ENCODE data around the gene TPPP2.

TPPP2 gene

GRCh38 chr14:21059842-21060613 lies 30.0 kb downstream of the TPPP2 start:
- TF ChIP-seq CTCF (IDR thresholded peaks at IDR 0.05), result no peak

- no peak for TF ChIP-seq CTCF (IDR thresholded peaks at IDR 0.05)
Measured at GRCh38 chr14:21060614-21061346, 30.8 kb downstream of the TPPP2 start.

- no peak for TF ChIP-seq CTCF (IDR thresholded peaks at IDR 0.05)
Measured at GRCh38 chr14:21061347-21061668, 31.3 kb downstream of the TPPP2 start.

GRCh38 chr14:21063479-21063878 lies 33.5 kb downstream of the TPPP2 start:
- TF ChIP-seq CTCF (IDR thresholded peaks at IDR 0.05), result no peak

GRCh38 chr14:21066882-21067502 lies 37.0 kb downstream of the TPPP2 start:
- TF ChIP-seq CTCF (IDR thresholded peaks at IDR 0.05), result peak; percentile 33

GRCh38 chr14:21068521-21069387 lies 38.7 kb downstream of the TPPP2 start:
- TF ChIP-seq CTCF (IDR thresholded peaks at IDR 0.05), result peak; percentile 29; the same call in 1 of the 2 replicates
